WTC11 (cell line): ENCODE results near the gene GPR137B. TPM values are rescaled to one million over a fixed set of nuclear protein-coding genes. Genes with fewer than 3 reads are reported as not detected.

ENCODE experiments used
- ATAC-seq: fragments of 200-7000 bp; cut with Tn5 transposase; 2 replicates; pipeline ENCODE4 v1.10.0; 2021; ENCODE audit warnings: mild to moderate bottlenecking, moderate library complexity
- CTCF ChIA-PET: fragments of 300-600 bp; sonication (Branson Sonifier 250); formaldehyde crosslinking; loops from one replicate; lab custom pipeline; 2021; ENCODE audit warnings: antibody characterized with exemption; lab: Charles Lee
- POLR2A ChIA-PET: fragments of 350-600 bp; sonication (Branson Sonifier 250); formaldehyde crosslinking; loops from one replicate; lab custom pipeline; 2021; ENCODE audit warnings: antibody characterized with exemption; lab: Charles Lee
- DNase-seq: peaks from one replicate; pipeline ENCODE4 v3.0.0; 2021; ENCODE audit warnings: low spot score
- H3K27ac Mint-ChIP-seq: 2 replicates; pipeline ENCODE4 v1.8.0; 2021; ENCODE audit warnings: mixed read lengths
- H3K27me3 Mint-ChIP-seq: 2 replicates; pipeline ENCODE4 v1.8.0; 2021; ENCODE audit warnings: low read depth, mild to moderate bottlenecking, moderate library complexity, mixed read lengths
- H3K36me3 Mint-ChIP-seq: 2 replicates; pipeline ENCODE4 v1.8.0; 2021; ENCODE audit warnings: mixed read lengths
- H3K4me1 Mint-ChIP-seq: 2 replicates; pipeline ENCODE4 v1.8.0; 2022; ENCODE audit warnings: mixed read lengths
- H3K4me3 Mint-ChIP-seq: 2 replicates; pipeline ENCODE4 v1.8.0; 2021; ENCODE audit warnings: mild to moderate bottlenecking, moderate library complexity, mixed read lengths
- H3K9me3 Mint-ChIP-seq: 2 replicates; pipeline ENCODE4 v1.8.0; 2021; ENCODE audit warnings: mixed read lengths
- AFF4 ChIP-seq: sonication (generic); formaldehyde crosslinking; IDR thresholded peaks from 2 replicates; pipeline ENCODE4 v1.8.1; 2023; ENCODE audit warnings: mild to moderate bottlenecking, missing genetic modification reagents, borderline replicate concordance
- ATF1 ChIP-seq: sonication (generic); formaldehyde crosslinking; IDR thresholded peaks from 2 replicates; pipeline ENCODE4 v1.8.1; 2023; ENCODE audit warnings: mild to moderate bottlenecking, moderate library complexity, missing genetic modification reagents
- ATF6 ChIP-seq: sonication (generic); formaldehyde crosslinking; IDR thresholded peaks from 2 replicates; pipeline ENCODE4 v1.8.1; 2023; ENCODE audit warnings: mild to moderate bottlenecking, missing genetic modification reagents
- E2F1 ChIP-seq: sonication (generic); formaldehyde crosslinking; IDR thresholded peaks from 2 replicates; pipeline ENCODE4 v1.8.0; 2022; ENCODE audit warnings: mild to moderate bottlenecking, missing genetic modification reagents
- ERG ChIP-seq: fragments of 250-450 bp; sonication (Bioruptor Pico); IDR thresholded peaks from 2 replicates; pipeline ENCODE4 v1.8.0; 2021; ENCODE audit warnings: mild to moderate bottlenecking
- ESRRA ChIP-seq: sonication (generic); formaldehyde crosslinking; IDR thresholded peaks from 2 replicates; pipeline ENCODE4 v1.8.1; 2022; ENCODE audit warnings: mild to moderate bottlenecking, missing genetic modification reagents, borderline replicate concordance
- FOXJ3 ChIP-seq: sonication (generic); formaldehyde crosslinking; IDR thresholded peaks from 2 replicates; pipeline ENCODE4 v1.9.0; 2021; ENCODE audit warnings: missing genetic modification reagents, mild to moderate bottlenecking, borderline replicate concordance
- FOXP4 ChIP-seq: sonication (generic); formaldehyde crosslinking; IDR thresholded peaks from 2 replicates; pipeline ENCODE4 v1.8.0; 2022; ENCODE audit warnings: mild to moderate bottlenecking, missing genetic modification reagents
- GABPB1 ChIP-seq: sonication (generic); formaldehyde crosslinking; IDR thresholded peaks from 2 replicates; pipeline ENCODE4 v1.8.1; 2023; ENCODE audit warnings: mild to moderate bottlenecking, missing genetic modification reagents
- GRHL2 ChIP-seq: fragments of 250-450 bp; sonication (Bioruptor Pico); IDR thresholded peaks from 2 replicates; pipeline ENCODE4 v1.8.0; 2022; ENCODE audit warnings: mild to moderate bottlenecking, moderate library complexity; ENCODE audit not compliant: insufficient replicate concordance, severe bottlenecking
- IRF2 ChIP-seq: sonication (generic); formaldehyde crosslinking; IDR thresholded peaks from 2 replicates; pipeline ENCODE4 v1.8.0; 2022; ENCODE audit warnings: low read depth, missing genetic modification reagents, borderline replicate concordance
- MXD4 ChIP-seq: fragments of 250-450 bp; sonication (Bioruptor Pico); IDR thresholded peaks from 2 replicates; pipeline ENCODE4 v1.8.0; 2021; ENCODE audit warnings: mild to moderate bottlenecking, moderate library complexity, borderline replicate concordance
- NR2C2 ChIP-seq: sonication (generic); formaldehyde crosslinking; IDR thresholded peaks from 2 replicates; pipeline ENCODE4 v1.8.0; 2022; ENCODE audit warnings: mild to moderate bottlenecking, missing genetic modification reagents
- SOX15 ChIP-seq: fragments of 250-450 bp; sonication (Bioruptor Pico); IDR thresholded peaks from 2 replicates; pipeline ENCODE4 v1.9.0; 2021; ENCODE audit warnings: mild to moderate bottlenecking
- TEAD1 ChIP-seq: sonication (generic); formaldehyde crosslinking; IDR thresholded peaks from 2 replicates; pipeline ENCODE4 v1.8.0; 2022; ENCODE audit warnings: mild to moderate bottlenecking, missing genetic modification reagents
- TP53 ChIP-seq: sonication (generic); formaldehyde crosslinking; IDR thresholded peaks from 2 replicates; pipeline ENCODE4 v1.8.1; 2023; ENCODE audit warnings: mild to moderate bottlenecking, missing genetic modification reagents
- ZBTB21 ChIP-seq: sonication (generic); formaldehyde crosslinking; IDR thresholded peaks from 2 replicates; pipeline ENCODE4 v1.8.1; 2023; ENCODE audit warnings: mild to moderate bottlenecking, missing genetic modification reagents, borderline replicate concordance
- ZBTB43 ChIP-seq: sonication (generic); formaldehyde crosslinking; IDR thresholded peaks from 2 replicates; pipeline ENCODE4 v1.8.1; 2023; ENCODE audit warnings: mild to moderate bottlenecking, missing genetic modification reagents
- ZNF423 ChIP-seq: fragments of 250-450 bp; sonication (Bioruptor Pico); IDR thresholded peaks from 2 replicates; pipeline ENCODE4 v2.1.2; 2022; ENCODE audit warnings: mild to moderate bottlenecking, moderate library complexity
- total RNA-seq: library from RNA; stranded (reverse); gene quantifications from 3 replicates; pipeline ENCODE4 v1.2.3, GENCODE V29; 2021

The GPR137B gene
- total RNA-seq, 1 experiment from 2014 or later, result 6.3 TPM

- peaks cover 20% of the 10 kb centered on the region for H3K4me1 Mint-ChIP-seq
- no peak overlapping the region for H3K4me3 Mint-ChIP-seq
- no peaks in the 10 kb centered on the region for H3K36me3 Mint-ChIP-seq
- no peak overlapping the region for H3K27ac Mint-ChIP-seq
- DNase-seq (no peak), ATAC-seq (peak; percentile 6; the same call in 1 of the 2 replicates)
- no peaks in the 10 kb centered on the region; the same call in 1 of the 2 replicates for H3K27me3 Mint-ChIP-seq
- POLR2A ChIA-PET, result no interaction called here
- CTCF ChIA-PET, result interaction anchor here (0.5 to 1.9 kb wide), 3 partner anchors 9 to 169 kb away, joined by 3 to 9 read pairs (median 4); no protein-coding TSS in a partner anchor
- no peaks in the 10 kb centered on the region; the same call in 1 of the 2 replicates for H3K9me3 Mint-ChIP-seq
- TF ChIP-seq MXD4 (CRISPR knock-in tag) (no peak), ERG (CRISPR knock-in tag) (no peak), GRHL2 (CRISPR knock-in tag) (no peak), ZBTB21 (CRISPR knock-in tag) (no peak), ESRRA (CRISPR knock-in tag) (no peak), FOXP4 (CRISPR knock-in tag) (no peak), ZBTB43 (CRISPR knock-in tag) (no peak), FOXJ3 (CRISPR knock-in tag) (no peak), E2F1 (CRISPR knock-in tag) (no peak), IRF2 (no peak), ATF1 (CRISPR knock-in tag) (no peak), GABPB1 (CRISPR knock-in tag) (no peak), SOX15 (no peak), TP53 (CRISPR knock-in tag) (no peak), ATF6 (CRISPR knock-in tag) (no peak), AFF4 (CRISPR knock-in tag) (no peak), TEAD1 (CRISPR knock-in tag) (no peak), ZNF423 (CRISPR knock-in tag) (no peak), NR2C2 (CRISPR knock-in tag) (no peak)
These were observed 13.6 kb upstream of the GPR137B start for GRCh38 chr1:236128646-236129178.
